ENCODE data around the gene RASAL2.
"Not testable (repeated sequence)": the region's sequence is repeated elsewhere in the genome, so short reads cannot be mapped to it uniquely, and the experiment has no call there.

Gene RASAL2

DNA sequence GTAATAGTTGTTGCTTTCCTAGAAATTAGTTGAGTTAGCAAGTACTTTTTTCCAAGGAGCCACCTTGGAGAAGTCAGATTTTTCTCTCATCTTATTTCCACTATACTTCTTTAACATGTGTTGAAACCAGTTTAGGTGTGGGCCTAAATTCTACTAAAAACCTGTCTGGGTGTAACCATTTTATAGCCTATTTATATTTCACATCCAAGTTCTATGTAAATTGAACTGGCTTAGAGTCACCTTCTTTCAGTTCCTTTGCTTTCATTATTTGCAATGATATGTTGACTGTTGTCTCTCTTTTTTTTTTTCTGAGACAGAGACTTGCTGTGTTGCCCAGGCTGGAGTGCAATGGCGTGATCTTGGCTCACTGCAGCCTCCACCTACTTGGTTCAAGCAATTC lies 207.2 kb downstream of the RASAL2 start:
- no peak for DNase-seq

- DNase-seq: no peak
Measured at GRCh38 chr1:178307264-178307663, 213.4 kb downstream of the RASAL2 start.

DNA sequence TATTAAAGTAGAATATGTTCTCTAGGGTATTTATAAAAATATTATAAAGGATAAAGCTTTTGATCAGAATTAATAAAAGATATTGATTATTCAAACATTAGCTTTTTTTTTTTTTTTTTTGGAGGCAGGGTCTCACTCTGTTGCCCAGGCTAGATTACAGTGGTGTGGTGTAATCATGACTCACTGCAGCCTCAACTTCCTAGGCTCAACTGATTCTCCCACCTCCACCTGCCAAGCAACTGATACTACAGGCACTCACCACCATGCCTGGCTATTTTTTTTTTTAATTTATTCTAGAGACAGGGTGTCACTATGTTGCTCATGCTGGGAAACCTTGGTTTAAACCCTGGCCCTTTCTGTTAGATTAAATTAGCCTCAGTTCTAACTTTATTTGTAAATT lies 214.5 kb downstream of the RASAL2 start:
- no peak for DNase-seq

DNA sequence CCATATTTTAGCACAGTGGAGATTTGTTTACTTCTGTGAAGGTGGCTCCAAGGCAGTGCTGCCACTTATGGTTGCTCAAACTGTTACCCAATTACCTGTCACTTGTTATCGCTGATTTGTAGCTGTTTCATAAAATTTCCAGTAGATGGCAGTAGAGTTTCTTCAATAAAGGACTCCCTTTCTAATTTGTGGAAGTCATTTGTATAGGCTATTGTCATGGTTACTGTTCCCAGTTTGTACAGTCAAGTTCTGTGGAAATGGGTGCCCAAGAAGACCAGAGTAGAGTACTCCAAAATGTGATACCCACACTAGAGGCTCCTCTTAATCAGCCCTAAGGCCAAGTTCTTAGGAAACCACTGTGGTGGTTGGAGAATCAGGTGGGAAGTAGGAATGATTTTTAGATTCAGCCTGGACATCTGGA lies 216.8 kb downstream of the RASAL2 start:
- no peak for DNase-seq

DNA sequence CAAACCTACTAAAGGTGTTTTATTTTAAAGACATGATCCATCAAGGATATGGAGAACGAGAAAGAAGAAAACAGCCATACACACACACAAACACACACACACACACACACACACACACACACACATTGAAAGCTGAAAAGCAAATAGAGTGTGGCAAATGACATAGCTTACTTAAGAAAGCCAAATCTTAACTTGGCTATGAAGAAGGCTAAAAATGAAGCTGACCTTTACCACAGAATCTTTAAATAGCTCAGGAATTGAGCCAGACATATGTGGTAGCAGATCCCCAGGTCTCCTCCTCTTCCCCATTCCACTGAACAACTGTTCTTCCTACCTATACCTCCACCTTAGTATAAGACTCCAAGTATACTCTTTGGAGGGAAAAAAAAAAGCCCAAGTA lies 217.3 kb downstream of the RASAL2 start:
- no peak for DNase-seq

DNA sequence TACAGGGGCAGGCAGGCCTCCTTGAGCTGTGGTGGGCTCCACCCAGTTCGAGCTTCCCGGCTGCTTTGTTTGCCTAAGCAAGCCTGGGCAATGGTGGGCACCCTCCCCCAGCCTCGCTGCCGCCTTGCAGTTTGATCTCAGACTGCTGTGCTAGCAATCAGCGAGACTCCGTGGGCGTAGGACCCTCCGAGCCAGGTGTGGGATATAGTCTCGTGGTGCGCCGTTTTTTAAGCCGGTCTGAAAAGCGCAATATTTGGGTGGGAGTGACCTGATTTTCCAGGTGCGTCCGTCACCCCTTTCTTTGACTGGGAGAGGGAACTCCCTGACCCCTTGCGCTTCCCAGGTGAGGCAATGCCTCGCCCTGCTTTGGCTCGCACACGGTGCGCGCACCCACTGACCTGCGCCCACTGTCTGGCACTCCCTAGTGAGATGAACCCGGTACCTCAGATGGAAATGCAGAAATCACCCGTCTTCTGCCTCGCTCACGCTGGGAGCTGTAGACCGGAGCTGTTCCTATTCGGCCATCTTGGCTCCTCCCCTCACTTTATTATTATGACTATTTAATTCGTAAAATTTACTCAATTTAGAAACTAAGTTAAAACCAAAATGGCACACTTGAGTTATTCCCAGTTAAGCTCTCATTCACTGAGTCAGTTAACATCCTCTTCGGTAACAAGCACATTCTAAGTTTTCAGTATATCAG lies 226.5 kb downstream of the RASAL2 start:
- not testable (repeated sequence) for DNase-seq

DNA sequence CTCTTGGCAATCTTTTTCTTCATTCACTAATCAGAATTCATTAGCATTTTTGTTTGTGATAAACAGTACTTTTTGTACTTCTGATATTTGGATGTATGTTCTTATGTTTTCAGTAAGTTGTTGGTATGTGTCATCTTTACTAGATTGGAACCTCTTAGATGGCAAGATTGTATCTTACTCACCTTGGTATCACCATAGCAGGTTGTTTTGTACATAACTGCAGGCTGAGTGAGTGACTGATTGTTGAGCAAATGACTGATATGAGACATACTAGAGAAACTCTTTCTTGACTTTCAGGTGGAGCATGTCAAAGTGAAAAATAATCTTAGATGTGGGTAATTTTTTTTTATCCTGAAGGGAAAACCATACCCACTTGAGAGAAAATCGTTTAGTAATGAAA lies 229.2 kb downstream of the RASAL2 start:
- DNase-seq: no peak

DNA sequence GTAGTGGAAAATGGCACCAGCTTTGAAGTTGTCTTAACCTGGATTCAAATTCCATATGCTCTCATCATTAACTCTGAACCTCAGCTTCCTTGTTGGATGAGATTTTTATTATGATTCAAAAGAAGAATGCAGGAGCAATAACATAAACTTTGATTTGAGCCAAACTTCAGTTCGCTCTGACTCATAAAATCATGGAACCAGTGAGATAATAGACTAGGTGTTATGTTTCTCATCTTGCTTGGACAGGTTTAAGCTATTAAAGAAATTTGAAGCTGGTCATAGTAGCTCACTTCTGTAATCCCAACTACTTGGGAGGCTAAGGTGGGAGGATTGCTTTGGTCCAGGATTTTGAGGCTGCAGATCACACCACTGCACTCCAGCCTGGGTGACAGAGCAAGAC lies 230.1 kb downstream of the RASAL2 start:
- DNase-seq: no peak

DNA sequence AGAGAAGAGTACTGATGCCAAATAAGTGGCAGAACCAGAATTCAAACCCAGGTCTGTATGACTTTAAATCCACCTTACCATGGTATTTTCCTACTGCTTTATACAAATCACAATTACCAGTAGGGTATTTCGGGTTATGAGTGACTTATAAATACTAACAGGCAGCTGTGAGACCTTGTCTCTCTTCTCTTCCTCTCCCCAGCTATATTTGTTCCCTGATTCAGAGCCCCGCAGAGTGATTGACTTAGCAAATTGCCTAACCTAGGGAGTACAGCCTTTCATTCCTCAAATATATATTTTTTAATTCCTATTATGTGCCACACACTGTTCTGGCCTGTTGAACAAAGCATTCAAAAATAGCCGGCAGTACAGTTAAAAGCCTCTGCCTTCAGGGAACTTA lies 234.8 kb downstream of the RASAL2 start:
- no peak for DNase-seq

- DNase-seq: no peak
Measured at GRCh38 chr1:178330153-178330552, 236.2 kb downstream of the RASAL2 start.

- DNase-seq: no peak
Measured at GRCh38 chr1:178330848-178331497, 237.1 kb downstream of the RASAL2 start.

GRCh38 chr1:178335426-178335825 lies 241.5 kb downstream of the RASAL2 start:
- DNase-seq: no peak

DNA sequence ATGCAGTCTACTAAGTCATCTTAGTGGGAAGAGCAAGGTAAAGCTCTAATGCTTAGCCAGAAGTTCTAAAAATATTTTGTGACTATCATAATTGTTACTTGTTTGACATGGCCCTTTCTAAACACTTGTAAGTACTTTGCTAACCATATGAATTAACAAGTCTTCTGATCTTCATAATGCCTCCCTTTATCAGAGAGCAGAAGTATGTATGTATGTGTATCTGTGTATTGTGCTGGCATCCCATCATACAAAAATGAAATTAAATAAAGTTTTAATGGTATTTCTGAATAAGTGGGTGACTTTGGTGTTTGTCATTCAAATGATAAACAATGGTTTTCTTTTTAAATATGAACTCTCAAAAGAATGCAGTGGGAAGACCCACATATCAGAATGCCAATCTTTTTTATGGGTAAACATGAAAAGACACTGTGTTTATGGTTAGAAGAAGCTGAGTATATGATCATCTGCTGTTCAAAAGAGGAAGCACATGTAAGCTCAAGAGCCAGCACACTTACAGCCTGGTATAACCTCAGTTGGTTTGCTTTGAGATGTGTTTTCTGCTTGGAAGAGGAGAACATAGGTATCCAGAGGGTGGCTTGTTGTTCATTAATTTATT lies 243.3 kb downstream of the RASAL2 start:
- no peak for DNase-seq

GRCh38 chr1:178339834-178340233 lies 245.9 kb downstream of the RASAL2 start:
- no peak for DNase-seq

DNA sequence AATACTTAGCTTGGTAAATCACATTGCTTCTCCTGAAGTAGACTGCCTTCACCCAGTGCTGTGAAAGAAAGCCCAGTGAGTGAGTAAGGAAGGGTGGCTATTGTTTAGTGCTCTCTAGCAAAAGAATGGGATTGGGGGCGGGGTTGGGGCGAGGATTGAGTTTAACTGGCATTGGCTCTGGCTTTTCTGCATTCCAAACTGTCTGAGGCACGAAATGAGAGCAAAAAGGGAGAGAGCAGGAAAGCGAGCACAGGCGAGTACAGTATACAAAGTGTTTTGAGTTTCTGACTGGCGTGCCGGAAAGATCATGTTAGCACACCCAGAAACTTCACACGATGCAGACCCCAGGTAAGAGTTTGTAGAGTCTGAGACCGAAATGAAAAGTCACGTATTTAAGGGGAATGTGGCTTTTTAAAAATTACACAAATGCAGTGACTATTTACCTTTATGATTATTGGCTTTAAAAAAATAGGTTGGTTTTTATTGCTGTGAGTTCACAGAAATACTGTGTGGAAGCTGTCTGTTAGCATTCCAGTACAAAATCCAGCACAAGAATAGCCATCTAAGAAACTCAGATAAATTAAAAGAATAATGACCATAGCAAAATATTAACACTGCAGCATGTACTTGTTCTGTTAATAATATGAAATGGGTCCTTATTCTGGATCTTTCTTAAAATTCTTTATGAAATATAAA lies 247.5 kb downstream of the RASAL2 start:
- DNase-seq: no peak

DNA sequence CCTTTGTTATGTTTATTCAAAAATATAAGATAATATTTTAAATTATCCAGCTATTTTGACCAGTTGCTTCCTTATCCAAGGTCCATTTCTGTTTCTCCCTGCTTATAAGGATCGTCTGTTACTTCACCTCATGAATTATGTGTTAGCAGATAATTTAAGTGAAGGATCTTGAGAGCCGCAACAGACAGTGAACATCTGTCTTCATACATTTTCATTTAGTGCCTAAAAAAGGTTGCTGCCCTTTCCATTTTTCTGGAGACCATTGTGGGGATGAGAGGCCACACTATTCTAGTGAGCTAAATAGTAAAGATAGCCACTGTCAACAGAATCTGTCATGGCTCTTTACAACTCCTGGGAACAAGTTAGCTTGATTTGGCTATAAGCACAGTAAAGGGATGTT lies 248.8 kb downstream of the RASAL2 start:
- no peak for DNase-seq

DNA sequence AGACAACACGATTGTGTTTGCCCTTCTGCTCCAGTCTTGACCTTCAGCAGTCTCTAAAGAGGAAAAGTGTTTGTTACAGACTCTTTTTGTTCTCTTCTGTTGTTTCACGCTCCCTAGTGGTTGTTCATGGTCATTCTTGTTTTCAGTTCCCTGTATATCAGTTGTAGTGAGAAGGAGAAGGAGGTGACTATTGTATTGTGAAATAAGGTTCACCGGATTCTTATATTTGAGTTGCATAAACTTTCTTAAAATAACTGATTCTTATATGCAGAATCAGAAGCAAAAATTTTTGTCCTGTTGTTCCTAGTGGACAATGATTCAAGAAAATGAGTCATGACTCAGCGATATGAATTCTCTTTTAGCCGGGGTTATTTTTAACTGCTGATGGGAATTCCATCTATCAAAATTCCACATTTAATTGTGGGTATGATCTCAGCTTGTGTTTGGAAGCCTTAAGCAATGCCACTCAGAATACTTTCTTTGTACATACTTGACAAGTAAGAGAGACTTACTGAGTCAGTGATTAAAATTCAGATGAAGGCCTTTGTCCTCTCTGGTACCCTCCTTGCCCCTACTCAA lies 250.7 kb downstream of the RASAL2 start:
- DNase-seq: no peak

- no peak for DNase-seq
Measured at GRCh38 chr1:178345238-178345637, 251.3 kb downstream of the RASAL2 start.

DNA sequence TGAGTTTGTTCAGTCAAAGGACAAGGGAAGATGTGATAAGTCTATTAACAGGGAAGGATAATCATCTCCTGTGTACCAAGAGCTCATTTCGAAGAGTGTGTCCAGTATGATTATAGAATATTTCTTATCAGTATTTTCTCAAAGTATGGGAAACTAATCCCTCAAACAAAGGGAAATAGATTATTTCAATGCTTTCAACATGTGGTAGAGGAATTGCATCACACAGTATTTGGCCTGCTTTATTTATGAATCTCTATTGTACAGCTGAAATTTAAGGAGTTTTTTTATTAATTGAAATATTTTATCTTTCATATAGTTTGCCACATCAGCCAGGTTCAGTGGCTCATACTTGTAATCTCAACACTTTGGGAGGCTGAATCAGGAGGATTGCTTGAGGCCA lies 251.9 kb downstream of the RASAL2 start:
- DNase-seq: no peak

- DNase-seq: no peak
Measured at GRCh38 chr1:178349801-178350200, 255.9 kb downstream of the RASAL2 start.

GRCh38 chr1:178351911-178352310 lies 258.0 kb downstream of the RASAL2 start:
- not testable (repeated sequence) for DNase-seq

DNA sequence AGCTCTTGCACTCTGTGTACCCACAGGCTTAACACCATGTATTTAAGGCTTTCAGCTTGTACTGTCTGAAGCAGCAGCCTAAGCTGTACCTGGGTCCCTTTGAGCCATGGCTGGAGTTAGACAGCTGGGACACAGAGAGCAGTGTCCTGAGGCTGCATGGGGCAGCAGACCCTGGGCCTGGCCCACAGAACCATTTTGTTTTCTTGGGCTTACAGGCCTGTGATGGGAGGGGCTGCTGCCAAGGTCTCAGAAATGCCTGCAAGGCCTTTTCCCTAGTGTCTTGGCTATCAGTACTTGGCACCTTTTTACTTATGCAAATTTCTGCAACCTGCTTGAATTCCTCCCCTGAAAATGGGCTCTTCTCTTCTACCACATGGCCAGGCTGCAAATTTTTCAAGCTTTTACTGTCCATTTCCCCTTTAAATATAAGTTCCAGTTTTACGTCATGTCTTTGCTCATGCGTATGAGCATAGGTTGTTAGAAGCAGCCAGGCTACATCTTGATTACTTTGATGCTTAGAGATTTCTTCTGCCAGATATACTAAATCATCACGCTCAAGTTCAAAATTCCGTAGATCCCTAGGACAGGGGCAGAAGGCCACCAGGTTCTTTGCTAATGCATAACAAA lies 259.0 kb downstream of the RASAL2 start:
- no peak for DNase-seq

- no peak for DNase-seq
Measured at GRCh38 chr1:178353524-178353923, 259.6 kb downstream of the RASAL2 start.

All from stimulated activated CD4-positive, alpha-beta T cell treated with anti-CD3 and anti-CD28 coated beads, Interleukin-2, amount 100 ng/mL, for 24 hours (primary cell).